KMS-11 (cell line): ENCODE data around the gene LAMTOR5.

Experiments
- H2AFZ ChIP-seq: fragments of 200-600 bp; sonication (generic); 2 replicates; pipeline ENCODE4 v1.6.1; 2016; ENCODE audit warnings: antibody characterized with exemption, mixed run types, low read depth
- H3K27ac ChIP-seq: fragments of 200-600 bp; sonication (generic); 2 replicates; pipeline ENCODE4 v1.6.1; 2016; ENCODE audit warnings: mild to moderate bottlenecking, mixed run types
- H3K27me3 ChIP-seq: fragments of 200-600 bp; sonication (generic); 2 replicates; pipeline ENCODE4 v1.6.1; 2017; ENCODE audit warnings: mild to moderate bottlenecking, low read depth, mixed run types, moderate library complexity; ENCODE audit not compliant: insufficient read depth
- H3K36me3 ChIP-seq: fragments of 200-600 bp; sonication (generic); 2 replicates; pipeline ENCODE4 v1.6.1; 2017; ENCODE audit warnings: mild to moderate bottlenecking, mixed run types; ENCODE audit not compliant: insufficient read depth
- H3K4me1 ChIP-seq: fragments of 200-600 bp; sonication (generic); 2 replicates; pipeline ENCODE4 v1.6.1; 2016; ENCODE audit warnings: mild to moderate bottlenecking, low read depth, mixed run types; ENCODE audit not compliant: poor library complexity, severe bottlenecking
- H3K4me2 ChIP-seq: fragments of 200-600 bp; sonication (generic); 2 replicates; pipeline ENCODE4 v1.7.0; 2016; ENCODE audit warnings: mild to moderate bottlenecking, mixed run types
- H3K4me3 ChIP-seq: fragments of 200-600 bp; sonication (generic); IDR thresholded peaks from 2 replicates; pipeline ENCODE4 v1.6.1; 2017; ENCODE audit warnings: low read depth, low read length, mixed read lengths; ENCODE audit not compliant: insufficient read depth
- H3K79me2 ChIP-seq: fragments of 200-600 bp; sonication (generic); 2 replicates; pipeline ENCODE4 v1.6.1; 2016; ENCODE audit warnings: low read depth, mixed run types; ENCODE audit not compliant: insufficient read depth
- H3K9ac ChIP-seq: fragments of 200-600 bp; sonication (generic); 2 replicates; pipeline ENCODE4 v1.6.1; 2016; ENCODE audit warnings: mild to moderate bottlenecking, mixed run types
- H4K20me1 ChIP-seq: fragments of 200-600 bp; sonication (generic); 2 replicates; pipeline ENCODE4 v1.6.1; 2016; ENCODE audit warnings: mild to moderate bottlenecking, mixed run types; ENCODE audit not compliant: insufficient read depth
- CTCF ChIP-seq: fragments of 200-600 bp; sonication (generic); conservative IDR thresholded peaks from 2 replicates; pipeline ENCODE4 v1.6.1; 2017; ENCODE audit warnings: low read depth, mild to moderate bottlenecking, antibody characterized with exemption, low read length, moderate library complexity, mixed read lengths

LAMTOR5 gene

GRCh38 chr1:110407260-110408210 lies at the start of gene LAMTOR5:
Gene LAMTOR5, minus strand, starts transcription at chr1:110407694. Its CDS starts 74 bp downstream, at chr1:110407620.
- peak within 1 kb of the TSS; percentile 77 for H3K4me2 ChIP-seq
- H3K9ac ChIP-seq, result peak within 1 kb of the TSS; percentile 87
- H3K27me3 ChIP-seq, result no peaks in the 10 kb centered on the region
- peaks cover 6% of the 10 kb centered on the region for H3K4me1 ChIP-seq
- peak within 1 kb of the TSS; percentile 53 for H3K4me3 ChIP-seq
- H4K20me1 ChIP-seq, result no peaks in the 10 kb centered on the region
- H2AFZ ChIP-seq, result peak within 1 kb of the TSS; percentile 82
- H3K36me3 ChIP-seq, result no peaks in the 10 kb centered on the region
- H3K79me2 ChIP-seq, result peaks cover 19% of the 10 kb centered on the region
- no peak for TF ChIP-seq CTCF
- peak within 1 kb of the TSS; percentile 67 for H3K27ac ChIP-seq

- Histone ChIP-seq H3K79me2 (no peaks in the 10 kb centered on the region), H3K4me3 (no peak overlapping the region)
Measured at GRCh38 chr1:110457206-110457605, 49.7 kb upstream of the LAMTOR5 start.

GRCh38 chr1:110455151-110455550 lies 47.7 kb upstream of the LAMTOR5 start:
- TF ChIP-seq CTCF, result no peak
- no peaks in the 10 kb centered on the region for H4K20me1 ChIP-seq
- no peak overlapping the region for H3K9ac ChIP-seq
- no peaks in the 10 kb centered on the region for H3K27me3 ChIP-seq
- no peak overlapping the region for H3K4me2 ChIP-seq
- no peaks in the 10 kb centered on the region for H3K4me1 ChIP-seq
- H3K36me3 ChIP-seq, result no peaks in the 10 kb centered on the region
- H3K4me3 ChIP-seq, result no peak overlapping the region
- H3K79me2 ChIP-seq, result no peaks in the 10 kb centered on the region
- H3K27ac ChIP-seq, result no peak overlapping the region
- H2AFZ ChIP-seq, result no peak overlapping the region

More at GRCh38 chr1:110457206-110457605, 49.7 kb upstream of the LAMTOR5 start:
- H3K27ac ChIP-seq, result no peak overlapping the region
- H3K9ac ChIP-seq, result no peak overlapping the region
- H3K4me2 ChIP-seq, result no peak overlapping the region
- H3K36me3 ChIP-seq, result no peaks in the 10 kb centered on the region
- H4K20me1 ChIP-seq, result no peaks in the 10 kb centered on the region
- no peaks in the 10 kb centered on the region for H3K4me1 ChIP-seq
- H3K27me3 ChIP-seq, result no peaks in the 10 kb centered on the region
- no peak overlapping the region for H2AFZ ChIP-seq
- no peak for TF ChIP-seq CTCF

- Histone ChIP-seq H4K20me1 (no peaks in the 10 kb centered on the region), H3K79me2 (no peaks in the 10 kb centered on the region), H3K27me3 (no peaks in the 10 kb centered on the region), H2AFZ (no peak overlapping the region), H3K9ac (no peak overlapping the region), H3K27ac (no peak overlapping the region), H3K4me1 (no peaks in the 10 kb centered on the region), H3K4me2 (no peak overlapping the region), H3K4me3 (no peak overlapping the region), H3K36me3 (no peaks in the 10 kb centered on the region)
- no peak for TF ChIP-seq CTCF
Measured at GRCh38 chr1:110454328-110454727, 46.8 kb upstream of the LAMTOR5 start.
